ELR (cell line): ENCODE results near the gene FSTL4.
A peak's percentile ranks its signal among the peaks of the same experiment; 100 is the strongest.

ENCODE experiments used
- DNase-seq: peaks from one replicate; pipeline ENCODE4 v3.0.0-alpha.2; 2015; ENCODE audit warnings: low read depth

The FSTL4 gene

GRCh38 chr5:133612249-133612860 is at the start of gene FSTL4:
TSS of gene FSTL4 (minus strand) at chr5:133612541.
- no peak for DNase-seq

GRCh38 chr5:133661389-133661788 is 49.0 kb upstream of the FSTL4 start:
- no peak for DNase-seq

- DNase-seq: no peak
Measured at GRCh38 chr5:133658327-133658726, 46.0 kb upstream of the FSTL4 start.

GRCh38 chr5:133657036-133657435 is 44.7 kb upstream of the FSTL4 start:
- no peak for DNase-seq

GRCh38 chr5:133655966-133656365 is 43.6 kb upstream of the FSTL4 start:
- no peak for DNase-seq

- no peak for DNase-seq
Measured at GRCh38 chr5:133653760-133654049, 41.4 kb upstream of the FSTL4 start.

- no peak for DNase-seq
Measured at GRCh38 chr5:133652951-133653759, 40.8 kb upstream of the FSTL4 start.

DNA sequence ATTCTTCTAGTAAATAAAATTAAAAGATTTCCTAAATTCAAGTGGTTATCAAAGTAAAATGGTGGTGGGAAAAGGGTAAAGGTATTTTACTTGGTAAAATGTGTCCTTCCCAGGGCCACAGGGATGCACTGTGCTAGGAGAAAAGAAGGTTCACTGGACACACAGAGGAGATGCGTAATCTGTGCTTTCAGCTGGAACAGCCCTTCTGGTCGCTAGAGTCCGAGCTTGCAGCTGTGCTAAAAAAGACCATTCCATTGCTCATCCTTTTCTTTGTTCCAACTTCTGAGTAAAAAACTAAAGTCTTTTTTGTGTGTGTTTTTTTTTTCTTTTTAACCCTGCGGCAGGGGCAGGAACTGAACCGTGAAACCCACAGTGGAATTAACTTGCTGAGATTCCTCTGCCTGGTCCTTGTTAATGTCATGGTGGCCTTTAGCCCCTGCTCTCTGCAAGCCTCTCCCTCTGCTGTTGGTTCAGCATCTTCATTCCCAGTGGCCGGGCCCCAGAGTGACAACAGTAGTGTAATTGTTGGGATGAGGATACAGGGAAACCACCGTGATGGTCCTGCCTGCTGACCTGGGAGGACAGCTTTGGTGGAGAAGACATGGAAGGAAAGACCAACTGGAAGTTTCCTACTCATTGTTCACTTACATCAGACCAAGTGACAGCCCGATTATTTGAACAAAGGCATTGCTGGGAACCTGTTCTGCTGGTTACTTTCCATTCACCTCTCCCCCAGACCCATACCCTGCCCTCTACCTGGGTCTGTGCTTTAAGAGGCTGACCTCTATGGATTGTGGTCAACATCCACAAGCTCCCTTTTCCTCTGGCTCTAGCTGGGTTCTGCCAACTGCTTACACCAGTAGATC is 31.9 kb upstream of the FSTL4 start:
- DNase-seq: no peak

DNA sequence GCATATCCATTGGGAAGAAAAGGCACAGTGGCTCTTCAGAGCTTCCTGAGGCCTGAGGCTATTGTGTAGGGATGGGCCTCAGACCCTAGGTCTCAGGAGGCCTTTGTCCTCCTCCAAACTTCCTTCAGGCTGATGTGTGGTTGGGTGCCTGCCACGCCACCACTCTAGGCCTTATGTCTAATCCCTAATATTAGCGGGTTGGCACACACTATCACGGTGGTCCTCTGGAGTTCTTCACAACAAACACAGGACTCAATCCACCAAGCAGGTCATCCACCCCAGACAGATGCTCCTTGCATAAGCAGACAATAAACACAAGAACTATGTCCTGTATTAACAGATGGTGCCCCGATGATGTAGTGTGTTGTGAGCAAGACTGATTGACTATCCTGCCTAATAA is 31.0 kb upstream of the FSTL4 start:
- DNase-seq: no peak

DNA sequence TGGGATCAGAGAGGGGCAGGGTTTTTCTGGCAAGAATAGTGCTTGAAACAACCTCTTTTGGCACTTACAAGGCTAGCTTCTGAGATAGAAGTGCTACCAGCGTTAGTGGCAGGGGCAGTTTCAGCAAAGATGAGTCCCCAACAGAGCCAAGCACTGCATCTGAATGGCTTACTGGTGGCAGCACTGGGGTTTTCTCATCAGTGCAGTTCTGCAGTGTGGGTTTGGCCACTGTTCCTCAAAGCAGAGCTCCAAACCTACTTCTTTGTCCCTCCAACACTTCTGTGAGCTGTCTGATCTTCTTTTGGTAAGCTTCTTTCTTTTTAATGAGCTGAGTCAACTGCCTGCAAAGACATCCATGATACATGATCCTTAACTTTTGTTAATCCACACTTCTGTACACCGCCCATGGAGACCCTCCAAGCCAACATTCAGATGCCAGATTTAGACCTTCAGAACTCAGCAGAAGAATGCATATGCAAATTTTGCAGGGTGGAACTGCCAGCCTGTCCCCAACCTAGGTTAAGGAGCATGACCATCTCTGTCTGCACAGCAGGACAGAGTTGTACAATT is 29.9 kb upstream of the FSTL4 start:
- no peak for DNase-seq

DNA sequence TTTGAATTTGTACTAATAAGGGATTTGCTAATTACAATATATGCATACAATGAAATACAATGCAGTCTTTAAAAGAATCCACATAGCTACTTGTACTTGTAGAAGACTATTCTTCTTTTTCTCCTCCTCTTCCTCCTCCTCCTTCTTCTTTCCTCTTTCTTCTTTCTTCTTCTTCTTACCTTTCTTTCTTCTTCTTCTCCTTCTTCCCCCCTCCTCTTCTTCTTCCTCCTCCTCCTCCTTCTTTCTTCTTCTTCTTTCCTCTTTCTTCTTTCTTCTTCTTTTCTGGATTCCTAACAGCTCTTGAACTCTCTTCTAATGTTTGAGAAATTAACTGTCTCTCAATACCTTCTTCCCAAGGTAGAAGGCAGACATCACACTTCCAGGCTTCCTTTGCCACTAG is 29.3 kb upstream of the FSTL4 start:
- no peak for DNase-seq

DNA sequence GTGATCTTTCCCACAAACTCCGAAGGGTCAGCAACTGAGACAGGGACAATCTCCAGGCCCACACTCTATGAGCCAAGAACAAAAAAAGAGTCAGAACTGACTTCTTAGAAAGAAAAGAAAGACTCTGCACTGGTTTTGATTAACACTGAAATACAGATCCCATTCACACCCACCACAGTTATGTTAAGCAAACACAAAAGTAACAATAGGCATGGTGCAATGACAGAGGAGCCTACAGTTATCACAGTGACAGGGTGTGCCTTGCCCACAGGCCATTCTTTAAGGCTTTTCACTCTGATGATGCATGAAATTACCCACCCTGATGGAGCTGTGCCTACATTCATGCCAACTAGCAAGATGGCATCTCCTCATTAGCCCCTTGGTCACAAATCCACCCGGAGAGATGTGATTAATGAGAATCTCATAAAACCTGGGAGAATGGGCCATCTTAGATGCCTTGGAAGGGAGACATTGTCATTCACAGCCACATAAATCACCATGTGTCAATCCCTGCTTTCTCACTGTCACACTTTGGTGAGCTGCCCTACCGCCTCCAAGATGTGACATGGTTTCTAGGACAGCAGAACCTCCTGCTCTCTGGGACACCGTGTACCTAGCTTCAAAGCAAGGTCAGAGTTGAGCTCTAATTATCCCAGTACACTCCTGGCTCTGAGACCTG is 27.6 kb upstream of the FSTL4 start:
- no peak for DNase-seq

- no peak for DNase-seq
Measured at GRCh38 chr5:133638436-133638835, 26.1 kb upstream of the FSTL4 start.

DNA sequence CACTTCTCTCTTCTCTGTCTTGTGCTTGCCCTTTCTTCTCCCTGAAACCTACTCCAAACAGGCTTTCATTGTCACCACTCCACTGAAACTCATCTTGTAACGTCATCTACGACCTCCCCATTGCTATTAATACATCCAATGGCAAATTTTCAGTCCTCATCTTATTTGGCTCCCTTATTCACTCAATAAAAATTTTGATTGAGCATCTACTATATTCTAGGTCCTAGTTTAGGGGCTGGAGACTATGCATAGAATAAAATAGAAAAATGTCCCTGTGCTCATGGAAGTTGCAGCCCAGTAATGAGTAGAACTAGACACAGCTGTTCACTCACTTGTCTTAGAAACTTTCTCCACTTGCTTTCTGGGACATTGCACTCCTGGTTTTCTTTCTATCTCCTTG is 24.9 kb upstream of the FSTL4 start:
- no peak for DNase-seq

GRCh38 chr5:133635051-133635450 is 22.7 kb upstream of the FSTL4 start:
- peak; percentile 72 for DNase-seq

DNA sequence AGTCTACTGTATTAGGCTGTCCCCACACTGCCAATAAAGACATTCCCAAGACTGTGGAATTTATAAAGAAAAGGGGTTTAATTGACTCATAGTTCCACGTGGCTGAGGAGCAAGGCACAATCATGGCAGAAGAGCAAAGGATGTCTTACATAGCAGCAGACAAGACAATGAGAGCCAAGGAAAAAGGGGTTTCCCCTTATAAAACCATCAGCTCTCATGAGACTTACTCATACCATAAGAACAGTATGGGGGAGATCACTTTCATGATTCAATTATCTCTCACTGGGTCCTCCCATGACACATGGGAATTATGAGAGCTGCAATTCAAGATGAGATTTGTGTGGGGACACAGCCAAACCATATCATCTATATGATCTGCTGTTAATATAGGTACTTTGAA is 14.8 kb upstream of the FSTL4 start:
- no peak for DNase-seq

GRCh38 chr5:133624316-133624715 is 12.0 kb upstream of the FSTL4 start:
- DNase-seq: no peak

GRCh38 chr5:133618141-133618540 is 5.8 kb upstream of the FSTL4 start:
- DNase-seq: no peak

- no peak for DNase-seq
Measured at GRCh38 chr5:133613743-133614142, 1.4 kb upstream of the FSTL4 start.

DNA sequence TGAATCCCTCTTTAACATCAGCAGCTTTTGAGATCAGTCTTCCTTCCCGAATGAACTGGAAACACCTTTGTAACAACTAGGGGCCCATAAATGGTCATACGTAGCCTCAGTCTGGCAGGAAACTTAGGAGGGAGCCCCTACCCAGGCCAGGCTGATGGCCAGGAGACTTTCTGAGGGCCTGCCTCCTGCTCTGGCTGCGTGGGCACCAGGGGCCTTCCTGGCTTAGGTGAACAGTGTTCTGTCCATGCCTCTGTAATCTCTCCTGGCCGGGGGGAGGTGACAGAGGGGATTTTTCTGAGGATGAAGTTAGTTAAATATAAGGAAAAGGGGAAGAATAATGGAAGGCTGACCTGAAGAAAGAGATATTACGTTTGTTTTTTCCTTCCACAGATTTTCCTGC is 843 bp upstream of the FSTL4 start:
- no peak for DNase-seq

- DNase-seq: no peak
Measured at GRCh38 chr5:133611357-133612248, 738 bp downstream of the FSTL4 start.
